GM13976 (cell line): ENCODE measurements around the gene UBTD1.
"Not testable (repeated sequence)": the region's sequence is repeated elsewhere in the genome, so short reads cannot be mapped to it uniquely, and the experiment has no call there.

Source experiments
- DNase-seq: peaks from one replicate; pipeline ENCODE4 v3.0.0; 2012; ENCODE audit warnings: low spot score
- in situ Hi-C: fragments of 300-500 bp; cut with MboI; formaldehyde crosslinking; loops from one replicate; pipeline ENCODE4 v1.12.0; 2022; ENCODE audit warnings: low sequenced_read_pairs, mixed read lengths, inconsistent platforms; ENCODE audit not compliant: unreplicated experiment
- TF ChIP-seq, protein P1 (sequence below): IDR thresholded peaks from 2 replicates; pipeline ENCODE4 v1.5.1; 2012; ENCODE audit warnings: borderline replicate concordance, mild to moderate bottlenecking; ENCODE audit not compliant: insufficient read depth; ENCODE audit errors: extremely low read depth, missing control alignments, control extremely low read depth

Gene UBTD1

DNA sequence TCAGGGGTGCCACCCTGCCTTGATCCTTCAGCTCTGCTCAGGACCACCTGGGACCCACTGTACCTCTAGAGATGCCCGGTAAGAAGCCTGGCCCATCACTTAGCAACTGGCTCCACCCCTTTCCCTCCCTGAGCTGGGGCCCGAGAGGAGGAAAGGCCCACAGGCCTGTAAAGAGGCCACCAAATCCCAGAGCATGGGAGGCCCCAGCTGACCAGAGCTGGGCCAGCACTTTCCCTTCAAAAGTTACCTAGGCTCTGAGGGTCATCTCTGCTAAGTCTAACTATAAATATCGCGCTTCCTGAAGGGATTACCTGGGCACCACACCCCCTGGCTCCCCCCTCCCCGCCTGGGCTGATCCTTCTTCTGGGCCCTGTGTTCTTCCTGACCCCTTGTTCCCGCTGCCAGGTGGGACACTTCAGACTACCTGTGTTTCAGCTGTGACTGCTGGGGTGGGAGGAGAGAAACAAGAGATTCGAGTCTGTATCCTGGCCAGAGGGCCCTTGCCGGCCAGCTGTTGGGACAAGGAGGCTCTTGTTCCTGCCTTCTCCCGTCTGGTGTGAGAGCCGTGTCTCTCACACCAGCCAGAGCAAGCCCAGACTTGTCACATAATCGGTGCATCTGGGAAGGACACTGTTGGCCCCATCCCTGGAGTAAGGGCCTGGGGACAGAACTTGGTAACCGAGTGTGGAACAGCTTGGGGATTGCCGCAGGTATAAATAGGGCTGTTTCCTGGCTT is 51.0 kb downstream of the UBTD1 start:
- no peak for DNase-seq
- in situ Hi-C loops: no loop called here
- TF ChIP-seq, protein P1, sequence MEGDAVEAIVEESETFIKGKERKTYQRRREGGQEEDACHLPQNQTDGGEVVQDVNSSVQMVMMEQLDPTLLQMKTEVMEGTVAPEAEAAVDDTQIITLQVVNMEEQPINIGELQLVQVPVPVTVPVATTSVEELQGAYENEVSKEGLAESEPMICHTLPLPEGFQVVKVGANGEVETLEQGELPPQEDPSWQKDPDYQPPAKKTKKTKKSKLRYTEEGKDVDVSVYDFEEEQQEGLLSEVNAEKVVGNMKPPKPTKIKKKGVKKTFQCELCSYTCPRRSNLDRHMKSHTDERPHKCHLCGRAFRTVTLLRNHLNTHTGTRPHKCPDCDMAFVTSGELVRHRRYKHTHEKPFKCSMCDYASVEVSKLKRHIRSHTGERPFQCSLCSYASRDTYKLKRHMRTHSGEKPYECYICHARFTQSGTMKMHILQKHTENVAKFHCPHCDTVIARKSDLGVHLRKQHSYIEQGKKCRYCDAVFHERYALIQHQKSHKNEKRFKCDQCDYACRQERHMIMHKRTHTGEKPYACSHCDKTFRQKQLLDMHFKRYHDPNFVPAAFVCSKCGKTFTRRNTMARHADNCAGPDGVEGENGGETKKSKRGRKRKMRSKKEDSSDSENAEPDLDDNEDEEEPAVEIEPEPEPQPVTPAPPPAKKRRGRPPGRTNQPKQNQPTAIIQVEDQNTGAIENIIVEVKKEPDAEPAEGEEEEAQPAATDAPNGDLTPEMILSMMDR: no peak

DNA sequence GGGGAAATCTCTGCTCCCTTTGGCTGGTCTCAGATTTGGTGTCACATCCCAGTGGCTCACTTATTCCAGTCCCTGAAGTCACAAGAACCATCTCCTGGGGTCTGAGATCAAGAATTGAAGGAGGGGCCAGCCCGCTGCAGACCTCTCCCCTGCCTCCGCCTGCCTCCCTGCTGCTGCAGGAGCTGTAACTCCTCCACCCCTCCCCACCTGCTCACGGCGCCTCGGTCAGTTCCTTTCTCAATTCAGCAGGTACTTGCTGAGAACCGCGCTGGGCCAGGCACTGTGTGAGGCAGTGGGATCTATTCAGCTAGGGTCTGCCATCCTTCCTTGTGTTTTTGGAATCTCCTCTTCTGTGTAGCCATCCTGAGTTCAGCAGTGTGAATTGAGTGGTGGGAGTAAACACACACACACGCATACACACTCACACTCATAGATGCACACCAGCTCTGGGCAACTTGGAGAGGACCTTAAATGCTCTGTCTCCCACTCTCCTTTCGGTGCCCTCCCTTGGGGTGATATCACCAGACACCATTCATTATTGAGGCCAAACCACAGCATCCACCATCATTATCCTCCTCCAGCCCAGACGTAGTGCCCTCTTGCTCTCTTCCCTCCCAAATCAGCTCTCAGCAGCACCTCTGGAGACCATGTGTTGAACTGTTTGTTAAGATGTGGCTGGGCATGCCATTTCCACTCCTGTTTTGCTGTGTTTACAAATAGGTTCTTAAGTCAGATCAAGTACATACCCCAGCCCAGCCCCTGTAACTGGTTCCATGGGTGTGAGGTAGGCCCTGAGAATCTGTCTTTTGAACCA is 51.8 kb downstream of the UBTD1 start:
- in situ Hi-C loops: no loop called here
- DNase-seq: no peak
- TF ChIP-seq, protein P1: no peak

DNA sequence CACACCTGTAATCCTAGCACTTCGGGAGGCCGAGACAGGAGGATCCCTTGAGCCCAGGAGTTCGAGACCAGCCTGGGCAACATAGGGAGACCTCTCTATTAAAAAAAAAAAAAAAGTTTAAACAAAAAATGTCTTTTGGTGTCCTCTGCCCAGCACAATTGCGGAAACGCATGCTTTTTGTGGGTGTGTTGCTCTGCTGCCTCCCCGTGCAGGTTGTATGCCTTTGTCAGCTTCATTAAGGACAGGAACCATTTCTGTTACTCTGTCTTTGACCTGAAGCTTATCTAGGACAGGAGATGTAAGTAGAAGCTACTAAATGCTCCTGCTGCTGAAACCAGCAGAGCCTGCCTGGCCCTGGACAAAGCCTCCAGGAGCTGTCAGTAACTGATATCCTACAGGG is 52.5 kb downstream of the UBTD1 start:
- in situ Hi-C loops: no loop called here
- no peak for DNase-seq
- TF ChIP-seq, protein P1: no peak

DNA sequence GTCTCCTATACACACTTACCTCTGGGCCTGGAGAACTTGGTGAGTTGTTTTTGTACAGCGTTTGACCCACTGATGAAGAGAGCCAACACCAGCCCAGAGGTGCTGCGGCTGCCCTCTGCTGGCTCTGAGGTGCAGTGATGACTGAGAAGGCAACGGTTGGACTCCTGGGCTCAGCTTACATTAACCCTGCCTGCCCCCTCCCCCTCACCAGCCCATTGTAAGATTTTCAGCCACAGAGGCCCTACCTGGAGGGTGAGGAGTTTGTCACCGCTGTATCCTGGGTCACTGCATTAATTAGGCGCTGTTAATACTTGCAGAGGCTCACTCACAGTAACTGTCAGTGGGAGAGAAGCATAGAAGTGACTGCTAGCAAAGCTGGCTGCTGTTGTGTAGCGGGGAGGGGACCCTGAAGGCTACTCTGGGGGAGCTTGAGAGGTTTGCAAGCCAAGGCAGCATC is 54.9 kb downstream of the UBTD1 start:
- in situ Hi-C loops: no loop called here
- peak; percentile 60 for DNase-seq
- TF ChIP-seq, protein P1: peak; percentile 59

DNA sequence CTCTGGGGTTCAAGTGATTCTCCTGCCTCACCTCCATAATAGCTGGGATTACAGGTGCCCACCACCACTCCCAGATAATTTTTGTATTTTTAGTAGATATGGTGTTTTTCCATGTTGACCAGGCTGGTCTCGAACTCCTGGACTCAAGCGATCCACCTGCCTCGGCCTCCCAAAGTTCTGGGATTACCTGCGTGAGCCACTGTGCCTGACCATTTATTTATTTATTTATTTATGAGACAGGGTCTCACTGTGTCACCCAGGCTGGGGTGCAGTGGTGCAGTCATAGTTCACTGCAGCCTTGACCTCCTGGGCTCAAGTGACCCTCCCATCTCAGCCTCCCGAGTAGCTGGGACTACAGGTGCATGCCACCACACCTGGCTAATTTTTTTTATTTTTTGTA is 55.6 kb downstream of the UBTD1 start:
- in situ Hi-C loops, DNase-seq: not testable (repeated sequence)

DNA sequence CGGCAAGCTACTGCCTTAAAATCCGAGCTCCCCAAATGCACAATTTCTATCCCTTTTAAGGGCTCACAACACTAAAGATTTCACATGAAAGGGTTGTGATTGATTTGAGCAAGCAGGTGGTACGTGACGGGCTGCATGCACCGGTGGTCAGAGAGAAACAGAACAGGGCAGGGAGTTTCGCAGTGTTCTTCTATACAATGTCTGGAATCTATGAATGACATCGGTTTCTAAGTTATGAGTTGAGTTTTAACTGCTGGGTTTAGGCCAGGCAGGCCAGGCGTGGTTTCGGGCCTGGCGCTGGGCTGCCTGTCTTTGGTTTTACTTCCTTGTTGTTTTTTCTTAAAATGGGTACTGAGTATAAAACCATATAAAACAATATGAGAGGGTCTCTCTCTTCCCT is 56.8 kb downstream of the UBTD1 start:
- in situ Hi-C loops: not testable (repeated sequence)

DNA sequence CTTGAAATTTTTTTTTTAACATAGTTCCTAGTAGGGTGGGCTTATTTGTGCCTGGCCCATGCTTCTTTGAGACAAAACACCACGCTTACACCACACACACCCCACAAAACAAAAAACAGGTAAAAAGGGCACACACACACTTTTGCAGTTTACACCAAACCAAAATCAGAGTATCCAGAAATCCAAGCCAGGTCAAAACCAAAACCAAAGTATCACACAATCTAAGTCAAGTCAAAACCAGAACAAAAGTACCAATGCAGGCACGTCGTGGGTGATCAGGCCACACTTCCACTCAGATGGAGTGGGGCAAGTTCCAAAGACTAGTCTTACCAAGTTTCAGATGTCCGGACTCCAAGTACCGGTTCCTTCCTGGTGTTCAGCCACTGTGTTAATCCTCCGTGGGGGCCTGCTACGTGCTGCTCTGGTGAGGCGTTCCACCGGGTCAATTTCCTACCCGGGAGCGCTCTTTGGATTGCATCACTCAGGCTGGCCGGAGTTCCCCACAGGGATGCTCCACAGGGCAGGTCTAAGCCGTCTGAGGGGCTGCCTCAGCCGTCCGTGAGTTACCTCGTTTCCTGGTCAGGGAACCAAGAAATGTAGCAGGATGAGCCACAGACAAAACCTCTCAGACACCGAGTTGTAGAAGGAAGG is 62.1 kb downstream of the UBTD1 start:
- in situ Hi-C loops, DNase-seq: not testable (repeated sequence)

More for the DNA sequence above, 56.8 kb downstream of the UBTD1 start:
- not testable (repeated sequence) for DNase-seq

DNA sequence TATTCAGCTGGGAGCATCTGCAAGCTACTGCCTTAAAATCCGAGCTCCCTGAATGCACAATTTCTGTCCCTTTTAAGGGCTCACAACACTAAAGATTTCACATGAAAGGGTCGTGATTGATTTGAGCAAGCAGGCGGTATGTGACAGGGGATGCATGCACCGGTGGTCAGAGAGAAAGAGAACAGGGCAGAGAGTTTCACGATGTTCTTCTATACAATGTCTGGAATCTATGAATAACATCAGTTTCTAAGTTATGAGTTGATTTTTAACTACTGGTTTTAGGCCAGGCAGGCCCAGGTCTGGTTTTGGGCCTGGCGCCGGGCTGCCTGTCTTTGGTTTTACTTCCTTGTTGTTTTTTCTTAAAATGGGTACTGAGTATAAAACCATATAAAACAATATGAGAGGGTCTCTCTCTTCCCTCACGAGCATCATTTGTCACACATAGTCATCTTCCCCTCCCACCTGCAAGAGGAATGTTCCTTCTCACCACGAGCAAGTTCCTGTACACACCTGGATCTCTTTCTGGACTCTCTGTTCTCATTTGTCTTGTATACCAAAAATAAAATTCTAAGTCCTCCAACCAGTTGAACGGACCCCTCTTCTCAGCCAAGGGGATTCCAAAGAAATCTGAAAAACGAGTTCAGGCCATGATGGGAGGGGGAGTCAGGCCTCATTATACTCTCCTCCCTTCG is 62.8 kb downstream of the UBTD1 start:
- DNase-seq, in situ Hi-C loops: not testable (repeated sequence)

DNA sequence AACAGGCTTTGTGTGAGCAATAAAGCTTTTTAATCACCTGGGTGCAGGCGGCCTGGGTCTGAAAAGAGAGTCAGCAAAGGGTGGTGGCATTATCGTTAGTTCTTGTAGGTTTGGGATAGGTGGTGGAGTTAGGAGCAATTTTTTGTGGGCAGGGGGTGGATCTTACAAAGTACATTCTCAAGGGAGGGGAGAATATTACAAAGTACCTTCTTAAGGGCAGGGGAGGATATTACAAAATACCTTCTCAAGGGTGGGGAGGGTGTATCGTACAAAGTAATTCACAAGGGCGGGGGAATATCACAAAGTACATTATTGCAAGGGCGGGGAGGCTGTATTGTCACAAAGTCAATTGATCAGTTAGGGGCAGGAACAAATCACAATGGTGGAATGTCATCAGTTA is 63.6 kb downstream of the UBTD1 start:
- in situ Hi-C loops, DNase-seq: not testable (repeated sequence)
